K562 (cell line): ENCODE data around the gene SOX12. TPM values are rescaled to one million over a fixed set of nuclear protein-coding genes. Genes with fewer than 3 reads are reported as not detected.

ENCODE experiments used
- CREB5 ChIP-seq: fragments of 250-450 bp; sonication (Bioruptor Pico); IDR thresholded peaks from 2 replicates; pipeline ENCODE4 v1.5.0; 2020; ENCODE audit warnings: mild to moderate bottlenecking
- CREBBP ChIP-seq: IDR thresholded peaks from one replicate; pipeline ENCODE4 v1.6.1; 2012; ENCODE audit warnings: low read depth, mild to moderate bottlenecking, control low read depth, inconsistent platforms, low read length
- MEIS2 ChIP-seq: fragments of 450-650 bp; IDR thresholded peaks from 2 replicates; pipeline ENCODE4 v1.6.1; 2014; ENCODE audit warnings: mild to moderate bottlenecking; ENCODE audit not compliant: partially characterized antibody
- PTRF ChIP-seq: fragments of 450-650 bp; IDR thresholded peaks from 2 replicates; pipeline ENCODE4 v1.6.1; 2016; ENCODE audit warnings: mild to moderate bottlenecking, missing genetic modification characterization, missing compliant biosample characterization
- RHOXF2B ChIP-seq: fragments of 250-450 bp; sonication (Bioruptor Pico); conservative IDR thresholded peaks from 2 replicates; pipeline ENCODE4 v1.5.1; 2021
- SIRT6 ChIP-seq: IDR thresholded peaks from one replicate; pipeline ENCODE4 v1.6.1; 2012; ENCODE audit warnings: low read depth, mild to moderate bottlenecking, control low read depth, inconsistent platforms, low read length, moderate library complexity
- SMAD4 ChIP-seq: fragments of 250-450 bp; sonication (Bioruptor Pico); conservative IDR thresholded peaks from 2 replicates; pipeline ENCODE4 v1.8.0; 2021; ENCODE audit warnings: inconsistent platforms, mild to moderate bottlenecking, moderate library complexity
- SNRNP70 ChIP-seq: fragments of 200-400 bp; formaldehyde crosslinking; optimal IDR thresholded peaks from 2 replicates; pipeline ENCODE3; 2017; ENCODE audit warnings: low read depth, low read length
- SP2 ChIP-seq: IDR thresholded peaks from 2 replicates; pipeline ENCODE4 v1.6.1; 2011; ENCODE audit warnings: mild to moderate bottlenecking, low read depth, low read length, moderate library complexity; ENCODE audit not compliant: poor library complexity, severe bottlenecking; ENCODE audit errors: extremely low read depth
- SRSF3 ChIP-seq: fragments of 200-400 bp; formaldehyde crosslinking; IDR thresholded peaks from 2 replicates; pipeline ENCODE4 v1.6.1; 2016; ENCODE audit warnings: mild to moderate bottlenecking, low read length, moderate library complexity; ENCODE audit not compliant: insufficient read depth
- VEZF1 ChIP-seq: fragments of 200-800 bp; sonication (Bioruptor generic); IDR thresholded peaks from 2 replicates; pipeline ENCODE4 v1.6.1; 2017; ENCODE audit warnings: missing genetic modification characterization, missing compliant biosample characterization
- ZNF407 ChIP-seq: fragments of 450-650 bp; IDR thresholded peaks from 2 replicates; pipeline ENCODE4 v1.6.1; 2016; ENCODE audit warnings: low read depth
- polyA plus RNA-seq, 8 experiments: library from polyadenylated mRNA; depleted of rRNA in 4 of 8; stranded (reverse) in 5 of 8; unstranded in 3 of 8; fragments of >200 nt; fragmentation: Nextera tagmentation in 2 of 8; fragmentation: Illumina TruSeq in 1 of 8; extraction: Ambion mirVana in 2 of 8; extraction: Trizol in 1 of 8; gene quantifications; 2 replicates each; pipeline versions ENCODE4 v1.2.1 to v1.2.3, GENCODE V29; 2011 to 2014; ENCODE audit warnings: inconsistent platforms in 1 of 8, missing spikeins in 1 of 8
- total RNA-seq, 7 experiments: library from RNA; depleted of rRNA in 6 of 7; stranded (reverse); fragments of >200 nt in 6 of 7; fragmentation: Illumina TruSeq in 2 of 7; extraction: Trizol in 2 of 7; gene quantifications; 2 replicates each; pipeline versions ENCODE4 v1.2.1 to v1.2.3, GENCODE V29; 2011 to 2021; ENCODE audit warnings: low replicate concordance in 1 of 7
- TF ChIP-seq, protein P1 (sequence below): fragments of 450-650 bp; IDR thresholded peaks from 2 replicates; pipeline ENCODE4 v1.6.1; 2017; ENCODE audit warnings: mild to moderate bottlenecking, moderate library complexity

Gene SOX12
- total and polyA plus RNA-seq, 9 of the 15 experiments (the other 6 are each of a cell fraction or from before 2014, with no cell fraction given), result 0.42 to 26.3 (median 2.6) TPM

DNA sequence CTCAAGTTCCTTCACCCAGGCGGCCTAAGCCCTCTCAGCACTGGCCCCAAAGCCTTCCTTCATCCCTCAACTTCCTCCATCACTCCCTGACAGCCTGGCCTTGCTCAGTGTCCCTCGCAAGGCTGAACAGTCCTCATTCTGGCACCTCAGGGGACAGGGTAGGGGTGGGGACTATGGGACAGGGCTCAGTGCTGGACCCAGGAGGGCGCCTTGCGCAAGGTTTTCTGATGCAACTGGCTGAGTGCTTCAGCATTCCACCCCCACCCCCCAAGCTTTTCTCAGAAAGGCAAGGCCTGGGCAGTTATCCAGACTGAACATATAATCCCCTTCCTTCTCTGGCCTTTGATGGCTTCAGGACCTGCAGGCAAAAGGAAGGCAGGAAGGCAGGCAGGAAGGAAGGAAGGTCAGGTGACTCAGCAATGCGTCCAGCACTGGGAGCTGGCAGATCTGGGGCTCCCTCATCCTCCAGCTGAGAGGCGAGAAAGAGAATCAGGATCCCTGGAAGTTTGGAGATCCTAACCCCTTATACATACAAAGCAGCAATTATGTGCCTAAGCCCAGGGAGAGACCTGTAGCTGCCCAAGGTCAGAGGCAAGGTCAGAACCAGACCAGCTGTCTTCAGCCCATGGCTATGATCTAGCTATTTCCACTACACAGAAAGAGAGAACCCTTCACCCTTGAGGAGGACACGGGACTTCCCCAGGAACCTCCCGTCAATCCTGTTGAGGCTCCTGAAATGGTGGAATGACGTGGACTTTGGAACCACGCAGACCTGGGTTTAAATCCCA, 46.6 kb downstream of the SOX12 start (continued):
- TF ChIP-seq ZNF407 (no peak), SIRT6 (no peak), PTRF (0 out of 2 replicates have a peak, but pooled peaks have one; percentile 3), SRSF3 (no peak), CREB5 (CRISPR knock-in tag) (no peak), MEIS2 (peak; percentile 54), SNRNP70 (no peak), SMAD4 (CRISPR knock-in tag) (peak; percentile 97), VEZF1 (peak; percentile 85), SP2 (no peak), CREBBP (no peak), RHOXF2B (0 out of 2 replicates have a peak, but pooled peaks have one; percentile 13)
- TF ChIP-seq, protein P1, sequence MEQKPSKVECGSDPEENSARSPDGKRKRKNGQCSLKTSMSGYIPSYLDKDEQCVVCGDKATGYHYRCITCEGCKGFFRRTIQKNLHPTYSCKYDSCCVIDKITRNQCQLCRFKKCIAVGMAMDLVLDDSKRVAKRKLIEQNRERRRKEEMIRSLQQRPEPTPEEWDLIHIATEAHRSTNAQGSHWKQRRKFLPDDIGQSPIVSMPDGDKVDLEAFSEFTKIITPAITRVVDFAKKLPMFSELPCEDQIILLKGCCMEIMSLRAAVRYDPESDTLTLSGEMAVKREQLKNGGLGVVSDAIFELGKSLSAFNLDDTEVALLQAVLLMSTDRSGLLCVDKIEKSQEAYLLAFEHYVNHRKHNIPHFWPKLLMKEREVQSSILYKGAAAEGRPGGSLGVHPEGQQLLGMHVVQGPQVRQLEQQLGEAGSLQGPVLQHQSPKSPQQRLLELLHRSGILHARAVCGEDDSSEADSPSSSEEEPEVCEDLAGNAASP, result no peak
